ENCODE results near the gene RAI14.
"Not testable (repeated sequence)": the region's sequence is repeated elsewhere in the genome, so short reads cannot be mapped to it uniquely, and the experiment has no call there.

The RAI14 gene

GRCh38 chr5:34775886-34776285 lies 119.8 kb downstream of the RAI14 start:
- DNase-seq, result no peak

GRCh38 chr5:34778091-34778850 lies 122.1 kb downstream of the RAI14 start:
- no peak for DNase-seq

- not testable (repeated sequence) for DNase-seq
Observed at GRCh38 chr5:34783892-34784291, 127.8 kb downstream of the RAI14 start.

GRCh38 chr5:34787035-34787434 lies 130.9 kb downstream of the RAI14 start:
- no peak for DNase-seq

- DNase-seq, result no peak
Observed at GRCh38 chr5:34789021-34789531, 132.9 kb downstream of the RAI14 start.

- no peak for DNase-seq
Observed at GRCh38 chr5:34789639-34790038, 133.5 kb downstream of the RAI14 start.

- DNase-seq, result no peak
Observed at GRCh38 chr5:34790069-34790468, 133.9 kb downstream of the RAI14 start.

GRCh38 chr5:34791761-34792244 lies 135.7 kb downstream of the RAI14 start:
- DNase-seq, result no peak

- DNase-seq, result no peak
Observed at GRCh38 chr5:34802834-34803563, 146.9 kb downstream of the RAI14 start.

GRCh38 chr5:34803974-34804732 lies 148.0 kb downstream of the RAI14 start:
- DNase-seq, result no peak

GRCh38 chr5:34804913-34805312 lies 148.8 kb downstream of the RAI14 start:
- DNase-seq, result no peak

GRCh38 chr5:34806532-34806931 lies 150.4 kb downstream of the RAI14 start:
- DNase-seq, result no peak

- no peak for DNase-seq
Observed at GRCh38 chr5:34811706-34812105, 155.6 kb downstream of the RAI14 start.

- DNase-seq, result no peak
Observed at GRCh38 chr5:34813509-34813908, 157.4 kb downstream of the RAI14 start.

GRCh38 chr5:34817558-34818351 lies 161.6 kb downstream of the RAI14 start:
- DNase-seq, result no peak

- no peak for DNase-seq
Observed at GRCh38 chr5:34818717-34819116, 162.6 kb downstream of the RAI14 start.

- no peak for DNase-seq
Observed at GRCh38 chr5:34820593-34820992, 164.5 kb downstream of the RAI14 start.

GRCh38 chr5:34822956-34823715 lies 167.0 kb downstream of the RAI14 start:
- DNase-seq, result no peak

- DNase-seq, result no peak
Observed at GRCh38 chr5:34826347-34826746, 170.2 kb downstream of the RAI14 start.

GRCh38 chr5:34827588-34828506 lies 171.7 kb downstream of the RAI14 start:
- no peak for DNase-seq
